Stomach (tissue), 4 donors: ENCODE results near the gene XXYLT1.

Experiments used
- POLR2A ChIP-seq, 4 donors: fragments of 450-650 bp; IDR thresholded peaks; one replicate each; pipeline ENCODE4 v1.6.1; 2016; ENCODE audit warnings: antibody characterized with exemption in 4 of 4, control low read depth in 2 of 4, mild to moderate bottlenecking in 1 of 4, moderate library complexity in 1 of 4
- TF ChIP-seq, protein P1 (sequence below), 7 experiments: fragments of 450-650 bp in 4 of 7; fragments of 200-600 bp in 3 of 7; sonication (generic) in 3 of 7; IDR thresholded peaks; one replicate each; pipeline ENCODE4 v1.5.1; 2016 to 2019; ENCODE audit warnings: antibody characterized with exemption in 7 of 7, control low read depth in 2 of 7, mild to moderate bottlenecking in 1 of 7

DNA sequence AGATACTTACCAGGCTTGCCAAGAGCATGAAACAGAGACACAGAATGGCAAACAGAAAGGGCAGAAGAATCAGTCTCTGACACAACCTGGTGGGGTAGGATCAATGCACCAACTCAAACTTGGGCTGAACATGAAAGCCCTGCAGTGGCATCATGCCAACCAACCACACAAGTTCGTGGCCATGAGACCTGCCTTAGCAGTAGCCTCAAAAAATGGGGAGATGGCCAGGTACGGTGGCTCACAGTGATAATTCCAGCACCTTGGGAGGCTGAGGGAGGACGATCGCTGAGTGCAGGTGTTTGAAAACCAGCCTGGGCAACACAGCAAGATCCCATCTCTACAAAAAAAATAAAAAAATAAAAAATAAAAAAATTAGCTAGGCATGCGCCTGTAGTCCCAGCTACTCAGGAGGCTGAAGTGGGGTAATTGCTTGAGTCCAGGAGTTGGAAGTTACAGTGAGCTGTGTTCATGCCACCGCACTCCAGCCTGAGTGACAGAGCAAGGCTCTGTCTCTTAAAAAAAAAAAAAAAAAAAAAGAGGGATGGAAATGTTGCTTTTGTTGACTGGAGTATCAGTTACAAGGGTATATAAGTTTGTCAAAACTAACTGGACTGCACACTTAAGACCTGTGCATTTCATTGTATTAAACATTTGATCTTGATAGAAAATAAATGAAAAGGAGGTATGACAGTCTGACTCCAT, 93.4 kb downstream of the XXYLT1 start:
- TF ChIP-seq, protein P1, sequence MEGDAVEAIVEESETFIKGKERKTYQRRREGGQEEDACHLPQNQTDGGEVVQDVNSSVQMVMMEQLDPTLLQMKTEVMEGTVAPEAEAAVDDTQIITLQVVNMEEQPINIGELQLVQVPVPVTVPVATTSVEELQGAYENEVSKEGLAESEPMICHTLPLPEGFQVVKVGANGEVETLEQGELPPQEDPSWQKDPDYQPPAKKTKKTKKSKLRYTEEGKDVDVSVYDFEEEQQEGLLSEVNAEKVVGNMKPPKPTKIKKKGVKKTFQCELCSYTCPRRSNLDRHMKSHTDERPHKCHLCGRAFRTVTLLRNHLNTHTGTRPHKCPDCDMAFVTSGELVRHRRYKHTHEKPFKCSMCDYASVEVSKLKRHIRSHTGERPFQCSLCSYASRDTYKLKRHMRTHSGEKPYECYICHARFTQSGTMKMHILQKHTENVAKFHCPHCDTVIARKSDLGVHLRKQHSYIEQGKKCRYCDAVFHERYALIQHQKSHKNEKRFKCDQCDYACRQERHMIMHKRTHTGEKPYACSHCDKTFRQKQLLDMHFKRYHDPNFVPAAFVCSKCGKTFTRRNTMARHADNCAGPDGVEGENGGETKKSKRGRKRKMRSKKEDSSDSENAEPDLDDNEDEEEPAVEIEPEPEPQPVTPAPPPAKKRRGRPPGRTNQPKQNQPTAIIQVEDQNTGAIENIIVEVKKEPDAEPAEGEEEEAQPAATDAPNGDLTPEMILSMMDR (IDR thresholded peaks at IDR 0.05): no peak
- no peak for TF ChIP-seq POLR2A (IDR thresholded peaks at IDR 0.05)
